HG03439 (cell line): ENCODE measurements around the gene CALR.
A peak's percentile ranks its signal among the peaks of the same experiment; 100 is the strongest.
"Not testable (repeated sequence)": the region's sequence is repeated elsewhere in the genome, so short reads cannot be mapped to it uniquely, and the experiment has no call there.

ENCODE experiments used
- ATAC-seq: cut with Tn5 transposase; IDR thresholded peaks from one replicate; pipeline ENCODE4 v1.9.1; 2021; ENCODE audit warnings: mild to moderate bottlenecking, moderate library complexity; ENCODE audit not compliant: unreplicated experiment

Gene CALR

GRCh38 chr19:12952488-12953137 lies 14.2 kb downstream of the CALR start:
- ATAC-seq, result no peak

GRCh38 chr19:12953138-12953798 lies 14.9 kb downstream of the CALR start:
- ATAC-seq, result no peak

- ATAC-seq, result no peak
Observed at GRCh38 chr19:12953799-12954611, 15.6 kb downstream of the CALR start.

GRCh38 chr19:12954612-12954962 lies 16.2 kb downstream of the CALR start:
- ATAC-seq, result no peak

- not testable (repeated sequence) for ATAC-seq
Observed at GRCh38 chr19:12955575-12955974, 17.2 kb downstream of the CALR start.

- ATAC-seq, result no peak
Observed at GRCh38 chr19:12955996-12956395, 17.6 kb downstream of the CALR start.

GRCh38 chr19:12956446-12957388 lies 18.3 kb downstream of the CALR start, which contains the start of gene GADD45GIP1:
Gene GADD45GIP1 (minus strand): TSS chr19:12957223. CDS start chr19:12957212, 11 bp downstream.
- ATAC-seq, result peak; percentile 69

- ATAC-seq, result not testable (repeated sequence)
Observed at GRCh38 chr19:12957389-12957952, 19.1 kb downstream of the CALR start.

GRCh38 chr19:12959481-12959880 lies 21.1 kb downstream of the CALR start:
- ATAC-seq, result no peak

GRCh38 chr19:12965017-12965811 lies 26.8 kb downstream of the CALR start:
- ATAC-seq, result peak; percentile 84

GRCh38 chr19:12965812-12966135 lies 27.4 kb downstream of the CALR start:
- ATAC-seq, result no peak

- ATAC-seq, result no peak
Observed at GRCh38 chr19:12967907-12968306, 29.5 kb downstream of the CALR start.

- no peak for ATAC-seq
Observed at GRCh38 chr19:12969292-12969988, 31.0 kb downstream of the CALR start, which contains the start of gene DAND5. Gene DAND5 (plus strand): TSS chr19:12969576. CDS start chr19:12969661, 85 bp downstream.

GRCh38 chr19:12970070-12970820 lies 31.8 kb downstream of the CALR start:
- ATAC-seq, result no peak

GRCh38 chr19:12973236-12973635 lies 34.8 kb downstream of the CALR start:
- no peak for ATAC-seq

- ATAC-seq, result no peak
Observed at GRCh38 chr19:12974301-12975220, 36.2 kb downstream of the CALR start.

GRCh38 chr19:12975221-12975741 lies 36.9 kb downstream of the CALR start:
- ATAC-seq, result no peak
